ENCODE data around the gene PDE4C.

Gene PDE4C

GRCh38 chr19:18233224-18233825 lies 7.1 kb upstream of the PDE4C start (continued):
- TF ChIP-seq ZSCAN18 (tag by site-specific recombination; IDR thresholded peaks at IDR 0.05) (no peak), ZNF292 (tag by site-specific recombination; IDR thresholded peaks at IDR 0.05; ENCODE audit: borderline replicate concordance, low read depth) (no peak), ZNF626 (tag by site-specific recombination; IDR thresholded peaks at IDR 0.05) (no peak), ZNF658 (tag by site-specific recombination; IDR thresholded peaks at IDR 0.05) (no peak), ZNF26 (tag by site-specific recombination; IDR thresholded peaks at IDR 0.05) (no peak), ZNF48 (tag by site-specific recombination; IDR thresholded peaks at IDR 0.05) (no peak), ZBTB44 (tag by site-specific recombination; IDR thresholded peaks at IDR 0.05) (no peak), ZNF645 (tag by site-specific recombination; IDR thresholded peaks at IDR 0.05) (no peak), MZF1 (tag by site-specific recombination; IDR thresholded peaks at IDR 0.05; ENCODE audit: borderline replicate concordance) (no peak), YY1 (tag by site-specific recombination; IDR thresholded peaks at IDR 0.05) (no peak), ZFP41 (tag by site-specific recombination; IDR thresholded peaks at IDR 0.05; ENCODE audit: borderline replicate concordance) (no peak), ZBTB11 (tag by site-specific recombination; conservative IDR thresholded peaks at IDR 0.05; ENCODE audit: low read depth) (peak; percentile 3; the same call in 1 of the 2 replicates), PRDM10 (tag by site-specific recombination; IDR thresholded peaks at IDR 0.05) (no peak), ZNF266 (tag by site-specific recombination; IDR thresholded peaks at IDR 0.05; ENCODE audit: low read depth) (no peak), ZNF341 (tag by site-specific recombination; IDR thresholded peaks at IDR 0.05; ENCODE audit: low read depth) (peak; percentile 24; the same call in 1 of the 2 replicates), KLF8 (tag by site-specific recombination; IDR thresholded peaks at IDR 0.05) (peak; percentile 30; the same call in 1 of the 2 replicates), GLIS2 (tag by site-specific recombination; IDR thresholded peaks at IDR 0.05) (no peak), OVOL3 (tag by site-specific recombination; IDR thresholded peaks at IDR 0.05) (no peak), ZNF169 (tag by site-specific recombination; IDR thresholded peaks at IDR 0.05) (no peak)
- TF ChIP-seq, protein P1, sequence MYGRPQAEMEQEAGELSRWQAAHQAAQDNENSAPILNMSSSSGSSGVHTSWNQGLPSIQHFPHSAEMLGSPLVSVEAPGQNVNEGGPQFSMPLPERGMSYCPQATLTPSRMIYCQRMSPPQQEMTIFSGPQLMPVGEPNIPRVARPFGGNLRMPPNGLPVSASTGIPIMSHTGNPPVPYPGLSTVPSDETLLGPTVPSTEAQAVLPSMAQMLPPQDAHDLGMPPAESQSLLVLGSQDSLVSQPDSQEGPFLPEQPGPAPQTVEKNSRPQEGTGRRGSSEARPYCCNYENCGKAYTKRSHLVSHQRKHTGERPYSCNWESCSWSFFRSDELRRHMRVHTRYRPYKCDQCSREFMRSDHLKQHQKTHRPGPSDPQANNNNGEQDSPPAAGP (tag by site-specific recombination; IDR thresholded peaks at IDR 0.05), result peak; percentile 44; the same call in 1 of the 2 replicates

Measured in HEK293 (cell line).